Loucy (cell line): ENCODE data around the gene RASAL1.

Experiments used
- H2AFZ ChIP-seq: fragments of 200-600 bp; sonication (generic); 2 replicates; pipeline ENCODE4 v1.6.0; 2016; ENCODE audit warnings: antibody characterized with exemption, mild to moderate bottlenecking, low read length, moderate library complexity
- H3F3A ChIP-seq: fragments of 200-600 bp; 2 replicates; pipeline ENCODE4 v1.6.0; 2016; ENCODE audit warnings: antibody characterized with exemption, low read depth, mild to moderate bottlenecking
- H3K27me3 ChIP-seq: fragments of 200-600 bp; sonication (generic); 2 replicates; pipeline ENCODE4 v1.6.1; 2014; ENCODE audit warnings: low read length, mild to moderate bottlenecking; ENCODE audit not compliant: insufficient read depth, poor library complexity, severe bottlenecking
- H3K36me3 ChIP-seq: fragments of 200-600 bp; sonication (generic); 2 replicates; pipeline ENCODE4 v1.6.1; 2016; ENCODE audit warnings: low read length; ENCODE audit not compliant: insufficient read depth
- H3K4me1 ChIP-seq: fragments of 200-600 bp; sonication (generic); 2 replicates; pipeline ENCODE4 v1.5.1; 2014; ENCODE audit warnings: low read length, mild to moderate bottlenecking; ENCODE audit not compliant: insufficient read depth, poor library complexity, severe bottlenecking
- H3K4me2 ChIP-seq: fragments of 200-600 bp; sonication (generic); 2 replicates; pipeline ENCODE4 v1.6.0; 2014; ENCODE audit warnings: antibody characterized with exemption, low read length, low read depth, mild to moderate bottlenecking; ENCODE audit not compliant: poor library complexity, severe bottlenecking
- H3K4me3 ChIP-seq: fragments of 200-600 bp; sonication (generic); 2 replicates; pipeline ENCODE4 v1.5.1; 2014; ENCODE audit warnings: low read length, mild to moderate bottlenecking, mixed read lengths; ENCODE audit not compliant: poor library complexity, severe bottlenecking
- H3K79me2 ChIP-seq: fragments of 200-600 bp; sonication (generic); 2 replicates; pipeline ENCODE4 v1.6.1; 2014; ENCODE audit warnings: low read length; ENCODE audit not compliant: insufficient read depth
- H3K9ac ChIP-seq: fragments of 200-600 bp; sonication (generic); 2 replicates; pipeline ENCODE4 v1.6.0; 2014; ENCODE audit warnings: mild to moderate bottlenecking, low read depth, low read length, moderate library complexity; ENCODE audit not compliant: poor library complexity, severe bottlenecking
- H3K9me2 ChIP-seq: fragments of 200-600 bp; sonication (generic); replicated peaks from 2 replicates; pipeline ENCODE4 v1.6.1; 2016; ENCODE audit warnings: low read depth, low read length, mixed read lengths
- H3K9me3 ChIP-seq: fragments of 200-600 bp; sonication (generic); 2 replicates; pipeline ENCODE4 v1.6.1; 2014; ENCODE audit warnings: mild to moderate bottlenecking, antibody characterized with exemption, low read length, low read depth; ENCODE audit not compliant: insufficient read depth
- H4K20me1 ChIP-seq: fragments of 200-600 bp; sonication (generic); 2 replicates; pipeline ENCODE4 v1.6.0; 2014; ENCODE audit warnings: antibody characterized with exemption, low read length, mild to moderate bottlenecking; ENCODE audit not compliant: insufficient read depth, poor library complexity, severe bottlenecking
- CTCF ChIP-seq: fragments of 200-600 bp; sonication (generic); conservative IDR thresholded peaks from 2 replicates; pipeline ENCODE4 v1.5.1; 2014; ENCODE audit warnings: mild to moderate bottlenecking, antibody characterized with exemption, low read length
- EZH2phosphoT487 ChIP-seq: fragments of 200-600 bp; IDR thresholded peaks from 2 replicates; pipeline ENCODE4 v1.6.1; 2018; ENCODE audit warnings: antibody characterized with exemption, mild to moderate bottlenecking, moderate library complexity, borderline replicate concordance

Gene RASAL1

GRCh38 chr12:113102811-113103210 lies 32.8 kb downstream of the RASAL1 start:
- Histone ChIP-seq H3K4me3 (no peak overlapping the region), H3K9me2 (no peaks in the 10 kb centered on the region), H2AFZ (no peak overlapping the region), H3K4me2 (no peak overlapping the region), H3K4me1 (peaks cover 3% of the 10 kb centered on the region), H3K9ac (no peak overlapping the region), H3K36me3 (no peaks in the 10 kb centered on the region), H3K79me2 (no peaks in the 10 kb centered on the region), H4K20me1 (no peaks in the 10 kb centered on the region), H3K9me3 (no peaks in the 10 kb centered on the region), H3K27me3 (no peaks in the 10 kb centered on the region), H3F3A (no peaks in the 10 kb centered on the region)
- no peak for TF ChIP-seq CTCF
- TF ChIP-seq EZH2phosphoT487, result no peak

- TF ChIP-seq EZH2phosphoT487 (no peak), CTCF (no peak)
- no peaks in the 10 kb centered on the region for H3F3A ChIP-seq
- H3K4me1 ChIP-seq, result peaks cover 3% of the 10 kb centered on the region
- H3K36me3 ChIP-seq, result no peaks in the 10 kb centered on the region
- no peak overlapping the region for H3K4me2 ChIP-seq
- no peaks in the 10 kb centered on the region for H4K20me1 ChIP-seq
- no peak overlapping the region for H2AFZ ChIP-seq
- no peaks in the 10 kb centered on the region for H3K27me3 ChIP-seq
- no peaks in the 10 kb centered on the region for H3K9me3 ChIP-seq
- no peak overlapping the region for H3K4me3 ChIP-seq
- no peaks in the 10 kb centered on the region for H3K9me2 ChIP-seq
- no peak overlapping the region for H3K9ac ChIP-seq
- no peaks in the 10 kb centered on the region for H3K79me2 ChIP-seq
Measured at GRCh38 chr12:113101751-113102150, 33.8 kb downstream of the RASAL1 start.

GRCh38 chr12:113099764-113100163 lies 35.8 kb downstream of the RASAL1 start:
- peaks cover 3% of the 10 kb centered on the region for H3K4me1 ChIP-seq
- H3K36me3 ChIP-seq, result no peaks in the 10 kb centered on the region
- H3K4me3 ChIP-seq, result no peak overlapping the region
- no peaks in the 10 kb centered on the region for H4K20me1 ChIP-seq
- no peak overlapping the region for H3K9ac ChIP-seq
- no peaks in the 10 kb centered on the region for H3K79me2 ChIP-seq
- H3K27me3 ChIP-seq, result no peaks in the 10 kb centered on the region
- TF ChIP-seq CTCF (no peak), EZH2phosphoT487 (no peak)
- no peak overlapping the region for H2AFZ ChIP-seq
- H3K9me3 ChIP-seq, result no peaks in the 10 kb centered on the region
- H3F3A ChIP-seq, result no peaks in the 10 kb centered on the region
- H3K9me2 ChIP-seq, result no peaks in the 10 kb centered on the region
- H3K4me2 ChIP-seq, result no peak overlapping the region
